Measurements from ENCODE around the gene RECQL5. TPM values are rescaled to one million over a fixed set of nuclear protein-coding genes. Genes with fewer than 3 reads are reported as not detected.

RECQL5 gene
- total RNA-seq, 4 donors from 2014 or later = 5.3 to 17.5 (median 7.4) TPM

GRCh38 chr17:75704963-75705875 is 38.3 kb upstream of the RECQL5 start:
- H3K4me1 ChIP-seq = peaks cover 12 to 13% of the 10 kb centered on the region in 2 donors
- intact Hi-C loops (cut with DNase I; ENCODE audit: low total_unique reads) = no loop called here
- H3K9me3 ChIP-seq = no peaks in the 10 kb centered on the region
- no peak for DNase-seq
- H3K27me3 ChIP-seq = no peaks in the 10 kb centered on the region
- no peak for ATAC-seq
- H3K27ac ChIP-seq = no peak overlapping the region
- TF ChIP-seq POLR2A (IDR thresholded peaks at IDR 0.05) = no peak
- TF ChIP-seq CTCF (IDR thresholded peaks at IDR 0.05 in 4 of 5, conservative IDR thresholded peaks at IDR 0.05 in 1 of 5) = no peak
- in situ Hi-C loops (cut with MboI; ENCODE audit: low sequenced_read_pairs in 4 of 4) = no loop called here
- H3K36me3 ChIP-seq = peaks cover 0 to 83% of the 10 kb centered on the region in 2 donors
- H3K4me3 ChIP-seq = no peak overlapping the region

GRCh38 chr17:75703591-75703990 is 36.6 kb upstream of the RECQL5 start:
- peaks cover 0 to 83% of the 10 kb centered on the region in 2 donors for H3K36me3 ChIP-seq
- H3K4me3 ChIP-seq = no peak overlapping the region
- DNase-seq (no peak), ATAC-seq (no peak)
- H3K4me1 ChIP-seq = peaks cover 24 to 27% of the 10 kb centered on the region in 2 donors
- in situ Hi-C loops (cut with MboI; ENCODE audit: low sequenced_read_pairs in 4 of 4) (no loop called here), intact Hi-C loops (cut with DNase I; ENCODE audit: low total_unique reads) (no loop called here)
- no peak overlapping the region for H3K27ac ChIP-seq
- H3K27me3 ChIP-seq = no peaks in the 10 kb centered on the region
- H3K9me3 ChIP-seq = no peaks in the 10 kb centered on the region
- TF ChIP-seq POLR2A (IDR thresholded peaks at IDR 0.05) (no peak), CTCF (IDR thresholded peaks at IDR 0.05 in 4 of 5, conservative IDR thresholded peaks at IDR 0.05 in 1 of 5) (no peak)

GRCh38 chr17:75703191-75703590 is 36.2 kb upstream of the RECQL5 start:
- no peak for TF ChIP-seq CTCF (IDR thresholded peaks at IDR 0.05 in 4 of 5, conservative IDR thresholded peaks at IDR 0.05 in 1 of 5)
- TF ChIP-seq POLR2A (IDR thresholded peaks at IDR 0.05) = no peak
- no peak for DNase-seq
- intact Hi-C loops (cut with DNase I; ENCODE audit: low total_unique reads) (no loop called here), in situ Hi-C loops (cut with MboI; ENCODE audit: low sequenced_read_pairs in 4 of 4) (no loop called here)
- no peak overlapping the region for H3K4me3 ChIP-seq
- no peaks in the 10 kb centered on the region for H3K9me3 ChIP-seq
- ATAC-seq = no peak
- H3K27ac ChIP-seq = no peak overlapping the region
- H3K36me3 ChIP-seq = peaks cover 0 to 79% of the 10 kb centered on the region in 2 donors
- peaks cover 26 to 29% of the 10 kb centered on the region in 2 donors for H3K4me1 ChIP-seq
- no peaks in the 10 kb centered on the region for H3K27me3 ChIP-seq

GRCh38 chr17:75701288-75701687 is 34.3 kb upstream of the RECQL5 start:
- in situ Hi-C loops (cut with MboI; ENCODE audit: low sequenced_read_pairs in 4 of 4) = no loop called here
- Histone ChIP-seq H3K27me3 (no peaks in the 10 kb centered on the region), H3K36me3 (peaks cover 0 to 60% of the 10 kb centered on the region in 2 donors), H3K9me3 (no peaks in the 10 kb centered on the region), H3K4me3 (no peak overlapping the region), H3K4me1 (peaks cover 45 to 48% of the 10 kb centered on the region in 2 donors), H3K27ac (peak overlapping the region; percentile 91 to 95 (median 93))
- TF ChIP-seq POLR2A (IDR thresholded peaks at IDR 0.05) (no peak), CTCF (IDR thresholded peaks at IDR 0.05 in 4 of 5, conservative IDR thresholded peaks at IDR 0.05 in 1 of 5) (no peak)
- ATAC-seq (no peak), DNase-seq (no peak)
- intact Hi-C loops (cut with DNase I; ENCODE audit: low total_unique reads) = no loop called here
